ENCODE measurements around the gene PGPEP1. TPM values are rescaled to one million over a fixed set of nuclear protein-coding genes. Genes with fewer than 3 reads are reported as not detected.

PGPEP1 gene
- total RNA-seq, 1 experiment from 2014 or later: 27.9 TPM

GRCh38 chr19:18312092-18312534 lies 28.3 kb upstream of the PGPEP1 start:
- no peak for TF ChIP-seq CTCF (IDR thresholded peaks at IDR 0.05; ENCODE audit: unreplicated experiment)
- H3K4me1 Mint-ChIP-seq (ENCODE audit: low read depth, unreplicated experiment): no peaks in the 10 kb centered on the region
- intact Hi-C loops (cut with micrococcal nuclease; ENCODE audit: unreplicated experiment): no loop called here
- no peaks in the 10 kb centered on the region for H3K27me3 Mint-ChIP-seq (ENCODE audit: unreplicated experiment)
- H3K4me3 Mint-ChIP-seq (ENCODE audit: low read depth, unreplicated experiment): no peak overlapping the region
- CTCF ChIA-PET: no interaction called here
- no peak overlapping the region for H3K27ac Mint-ChIP-seq (ENCODE audit: unreplicated experiment)
- peaks cover 19% of the 10 kb centered on the region for H3K36me3 Mint-ChIP-seq (ENCODE audit: insufficient read depth, unreplicated experiment)
- DNase-seq: no peak
- no TSS peak for BruUV-seq (replicated peaks)
- H3K9me3 Mint-ChIP-seq (ENCODE audit: low read depth, unreplicated experiment): no peaks in the 10 kb centered on the region

GRCh38 chr19:18313398-18313797 lies 27.0 kb upstream of the PGPEP1 start:
- intact Hi-C loops (cut with micrococcal nuclease; ENCODE audit: unreplicated experiment): no loop called here
- no peak for TF ChIP-seq CTCF (IDR thresholded peaks at IDR 0.05; ENCODE audit: unreplicated experiment)
- DNase-seq: no peak
- Mint-ChIP-seq H3K9me3 (ENCODE audit: low read depth, unreplicated experiment) (no peaks in the 10 kb centered on the region), H3K4me3 (ENCODE audit: low read depth, unreplicated experiment) (no peak overlapping the region), H3K27me3 (ENCODE audit: unreplicated experiment) (no peaks in the 10 kb centered on the region), H3K4me1 (ENCODE audit: low read depth, unreplicated experiment) (no peaks in the 10 kb centered on the region), H3K27ac (ENCODE audit: unreplicated experiment) (no peak overlapping the region), H3K36me3 (ENCODE audit: insufficient read depth, unreplicated experiment) (peaks cover 19% of the 10 kb centered on the region)
- BruUV-seq (replicated peaks): no TSS peak
- CTCF ChIA-PET: no interaction called here

GRCh38 chr19:18317961-18318800 lies 22.2 kb upstream of the PGPEP1 start:
- no peak for DNase-seq
- Mint-ChIP-seq H3K9me3 (ENCODE audit: low read depth, unreplicated experiment) (no peaks in the 10 kb centered on the region), H3K27me3 (ENCODE audit: unreplicated experiment) (no peaks in the 10 kb centered on the region), H3K4me3 (ENCODE audit: low read depth, unreplicated experiment) (no peak overlapping the region), H3K4me1 (ENCODE audit: low read depth, unreplicated experiment) (peaks cover 22% of the 10 kb centered on the region), H3K27ac (ENCODE audit: unreplicated experiment) (no peak overlapping the region), H3K36me3 (ENCODE audit: insufficient read depth, unreplicated experiment) (peaks cover 16% of the 10 kb centered on the region)
- intact Hi-C loops (cut with micrococcal nuclease; ENCODE audit: unreplicated experiment): no loop called here
- CTCF ChIA-PET: interaction anchor here (0.6 kb wide), 1 partner anchor 376 kb away, joined by 3 read pairs; no protein-coding TSS in a partner anchor
- BruUV-seq (replicated peaks): no TSS peak
- TF ChIP-seq CTCF (IDR thresholded peaks at IDR 0.05; ENCODE audit: unreplicated experiment): no peak

GRCh38 chr19:18319591-18320135 lies 20.7 kb upstream of the PGPEP1 start:
- BruUV-seq (replicated peaks): no TSS peak
- Mint-ChIP-seq H3K27ac (ENCODE audit: unreplicated experiment) (no peak overlapping the region), H3K4me3 (ENCODE audit: low read depth, unreplicated experiment) (no peak overlapping the region), H3K4me1 (ENCODE audit: low read depth, unreplicated experiment) (peaks cover 31% of the 10 kb centered on the region), H3K27me3 (ENCODE audit: unreplicated experiment) (no peaks in the 10 kb centered on the region), H3K9me3 (ENCODE audit: low read depth, unreplicated experiment) (no peaks in the 10 kb centered on the region), H3K36me3 (ENCODE audit: insufficient read depth, unreplicated experiment) (peaks cover 18% of the 10 kb centered on the region)
- TF ChIP-seq CTCF (IDR thresholded peaks at IDR 0.05; ENCODE audit: unreplicated experiment): no peak
- CTCF ChIA-PET: interaction anchor here (0.5 kb wide), 1 partner anchor 216 kb away, joined by 3 read pairs; no protein-coding TSS in a partner anchor
- DNase-seq: no peak
- intact Hi-C loops (cut with micrococcal nuclease; ENCODE audit: unreplicated experiment): no loop called here
